ENCODE data around the gene TBC1D30. TPM values are rescaled to one million over a fixed set of nuclear protein-coding genes. Genes with fewer than 3 reads are reported as not detected.

Gene TBC1D30
- total RNA-seq, 1 experiment from 2014 or later: 3.6 TPM

DNA sequence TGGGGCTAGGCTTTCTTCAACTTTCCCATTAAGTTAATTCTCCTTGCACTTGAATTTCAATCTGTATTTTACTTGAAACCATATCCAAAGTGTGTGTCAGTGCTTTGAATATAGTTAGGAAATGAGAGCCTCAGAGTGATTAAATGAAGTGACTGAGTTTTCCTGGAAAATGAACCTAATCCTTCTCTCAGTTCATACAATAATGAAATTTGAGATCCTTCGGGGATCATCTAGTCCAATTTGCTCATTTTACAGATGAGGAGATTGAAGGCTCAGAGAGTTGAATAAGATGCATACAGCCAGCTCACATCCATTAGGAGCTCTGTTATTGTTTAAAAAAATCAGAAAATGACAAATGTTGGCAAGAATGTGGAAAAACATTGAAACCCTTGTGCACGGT is 18.3 kb upstream of the TBC1D30 start (continued):
- TF ChIP-seq, protein P1, sequence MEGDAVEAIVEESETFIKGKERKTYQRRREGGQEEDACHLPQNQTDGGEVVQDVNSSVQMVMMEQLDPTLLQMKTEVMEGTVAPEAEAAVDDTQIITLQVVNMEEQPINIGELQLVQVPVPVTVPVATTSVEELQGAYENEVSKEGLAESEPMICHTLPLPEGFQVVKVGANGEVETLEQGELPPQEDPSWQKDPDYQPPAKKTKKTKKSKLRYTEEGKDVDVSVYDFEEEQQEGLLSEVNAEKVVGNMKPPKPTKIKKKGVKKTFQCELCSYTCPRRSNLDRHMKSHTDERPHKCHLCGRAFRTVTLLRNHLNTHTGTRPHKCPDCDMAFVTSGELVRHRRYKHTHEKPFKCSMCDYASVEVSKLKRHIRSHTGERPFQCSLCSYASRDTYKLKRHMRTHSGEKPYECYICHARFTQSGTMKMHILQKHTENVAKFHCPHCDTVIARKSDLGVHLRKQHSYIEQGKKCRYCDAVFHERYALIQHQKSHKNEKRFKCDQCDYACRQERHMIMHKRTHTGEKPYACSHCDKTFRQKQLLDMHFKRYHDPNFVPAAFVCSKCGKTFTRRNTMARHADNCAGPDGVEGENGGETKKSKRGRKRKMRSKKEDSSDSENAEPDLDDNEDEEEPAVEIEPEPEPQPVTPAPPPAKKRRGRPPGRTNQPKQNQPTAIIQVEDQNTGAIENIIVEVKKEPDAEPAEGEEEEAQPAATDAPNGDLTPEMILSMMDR (IDR thresholded peaks at IDR 0.05): no peak
- TF ChIP-seq FOXJ3 (CRISPR knock-in tag; IDR thresholded peaks at IDR 0.05; ENCODE audit: borderline replicate concordance) (no peak), ZNF671 (CRISPR knock-in tag; IDR thresholded peaks at IDR 0.05) (no peak), SMAD4 (CRISPR knock-in tag; IDR thresholded peaks at IDR 0.05) (no peak), RORB (CRISPR knock-in tag; IDR thresholded peaks at IDR 0.05) (no peak)
- TF ChIP-seq, protein P2, sequence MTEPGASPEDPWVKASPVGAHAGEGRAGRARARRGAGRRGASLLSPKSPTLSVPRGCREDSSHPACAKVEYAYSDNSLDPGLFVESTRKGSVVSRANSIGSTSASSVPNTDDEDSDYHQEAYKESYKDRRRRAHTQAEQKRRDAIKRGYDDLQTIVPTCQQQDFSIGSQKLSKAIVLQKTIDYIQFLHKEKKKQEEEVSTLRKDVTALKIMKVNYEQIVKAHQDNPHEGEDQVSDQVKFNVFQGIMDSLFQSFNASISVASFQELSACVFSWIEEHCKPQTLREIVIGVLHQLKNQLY (CRISPR knock-in tag; IDR thresholded peaks at IDR 0.05): no peak

DNA sequence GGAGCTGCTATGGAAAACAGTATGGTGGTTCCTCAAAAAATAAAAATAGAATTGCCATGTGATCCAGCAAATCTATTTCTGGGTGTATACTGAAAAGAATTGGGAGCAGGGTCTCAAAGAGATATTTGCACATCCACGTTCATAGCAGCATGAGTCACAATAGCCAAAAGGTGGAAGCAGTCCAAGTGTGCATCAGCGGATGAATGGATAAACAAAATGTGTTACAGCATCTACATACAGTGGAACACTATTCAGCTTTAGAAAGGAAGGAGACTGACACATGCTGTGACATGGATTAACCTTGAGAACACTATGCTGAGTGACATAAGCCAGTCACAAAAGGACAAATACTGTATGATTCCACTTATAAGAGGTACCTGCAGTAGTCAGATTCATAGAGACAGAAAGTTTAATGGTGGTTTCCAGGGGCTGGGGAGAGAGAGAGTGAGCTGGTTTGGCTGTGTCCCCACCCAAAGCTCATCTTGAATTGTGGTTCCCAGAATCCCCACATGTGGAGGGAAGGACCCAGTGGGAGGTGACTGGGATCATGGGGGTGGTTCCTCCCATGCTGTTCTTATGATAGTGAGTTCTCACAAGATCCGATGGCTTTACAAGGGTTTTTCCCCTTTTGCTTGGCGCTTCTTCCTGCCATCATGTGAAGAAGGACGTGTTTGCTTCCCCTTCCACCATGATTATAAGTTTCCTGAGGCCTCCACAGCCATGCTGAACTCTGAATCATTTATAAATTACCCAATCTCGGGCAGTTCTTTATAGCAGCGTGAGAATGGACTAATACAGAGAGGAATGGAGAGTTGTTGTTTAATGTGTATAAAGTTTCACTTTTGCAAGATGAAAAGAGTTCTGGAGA is 17.6 kb upstream of the TBC1D30 start:
- H3K9me3 Mint-ChIP-seq: no peaks in the 10 kb centered on the region
- POLR2A ChIA-PET: interaction anchor here (0.6 kb wide), 2 partner anchors 1322 to 1425 kb away, joined by 3 read pairs; no protein-coding TSS in a partner anchor
- H3K4me3 Mint-ChIP-seq: no peak overlapping the region
- no peak for TF ChIP-seq ZNF416 (CRISPR knock-in tag; IDR thresholded peaks at IDR 0.05)
- TF ChIP-seq GTF2I (CRISPR knock-in tag; conservative IDR thresholded peaks at IDR 0.05): no peak
- no peaks in the 10 kb centered on the region; the same call in 1 of the 2 replicates for H3K27me3 Mint-ChIP-seq (ENCODE audit: low read depth)
- H3K27ac Mint-ChIP-seq: no peak overlapping the region
- CTCF ChIA-PET: interaction anchor here (2.4 kb wide), 1 partner anchor 11 kb away, joined by 12 read pairs; no protein-coding TSS in a partner anchor
- ATAC-seq: no peak
- H3K36me3 Mint-ChIP-seq: no peaks in the 10 kb centered on the region
- H3K4me1 Mint-ChIP-seq: no peaks in the 10 kb centered on the region
- no peak for DNase-seq (ENCODE audit: low spot score)

DNA sequence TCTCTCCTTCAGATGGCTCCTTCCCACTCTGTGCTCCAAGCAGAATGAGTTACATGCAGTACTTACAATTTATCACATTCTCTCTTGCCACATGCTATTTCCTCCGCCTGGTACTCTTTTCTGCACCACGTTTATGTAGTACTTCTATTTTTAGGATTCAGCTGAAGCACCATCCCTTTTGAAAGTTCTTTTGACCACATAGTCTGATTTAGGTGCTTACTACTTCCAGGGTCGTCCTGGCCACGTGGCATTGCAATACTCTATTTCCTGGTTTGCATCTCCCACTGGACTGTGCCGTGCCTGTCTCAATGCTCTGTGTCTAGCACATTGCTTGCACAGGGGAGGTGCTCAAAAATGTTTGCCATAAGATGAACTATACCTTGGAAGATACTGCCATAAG is 16.3 kb upstream of the TBC1D30 start:
- POLR2A ChIA-PET: no interaction called here
- no peaks in the 10 kb centered on the region; the same call in 1 of the 2 replicates for H3K27me3 Mint-ChIP-seq (ENCODE audit: low read depth)
- no peak for DNase-seq (ENCODE audit: low spot score)
- no peaks in the 10 kb centered on the region for H3K36me3 Mint-ChIP-seq
- H3K27ac Mint-ChIP-seq: no peak overlapping the region
- no peaks in the 10 kb centered on the region for H3K9me3 Mint-ChIP-seq
- CTCF ChIA-PET: interaction anchor here (2.4 kb wide), 1 partner anchor 12 kb away, joined by 12 read pairs; no protein-coding TSS in a partner anchor
- H3K4me3 Mint-ChIP-seq: no peak overlapping the region
- H3K4me1 Mint-ChIP-seq: no peaks in the 10 kb centered on the region
- no peak for ATAC-seq
- TF ChIP-seq IRF2 (CRISPR knock-in tag; IDR thresholded peaks at IDR 0.05; ENCODE audit: borderline replicate concordance, low read depth): no peak
- TF ChIP-seq, protein P3, sequence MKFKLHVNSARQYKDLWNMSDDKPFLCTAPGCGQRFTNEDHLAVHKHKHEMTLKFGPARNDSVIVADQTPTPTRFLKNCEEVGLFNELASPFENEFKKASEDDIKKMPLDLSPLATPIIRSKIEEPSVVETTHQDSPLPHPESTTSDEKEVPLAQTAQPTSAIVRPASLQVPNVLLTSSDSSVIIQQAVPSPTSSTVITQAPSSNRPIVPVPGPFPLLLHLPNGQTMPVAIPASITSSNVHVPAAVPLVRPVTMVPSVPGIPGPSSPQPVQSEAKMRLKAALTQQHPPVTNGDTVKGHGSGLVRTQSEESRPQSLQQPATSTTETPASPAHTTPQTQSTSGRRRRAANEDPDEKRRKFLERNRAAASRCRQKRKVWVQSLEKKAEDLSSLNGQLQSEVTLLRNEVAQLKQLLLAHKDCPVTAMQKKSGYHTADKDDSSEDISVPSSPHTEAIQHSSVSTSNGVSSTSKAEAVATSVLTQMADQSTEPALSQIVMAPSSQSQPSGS (CRISPR knock-in tag; IDR thresholded peaks at IDR 0.05; ENCODE audit: borderline replicate concordance, low read depth): no peak
- TF ChIP-seq SMAD4 (CRISPR knock-in tag; IDR thresholded peaks at IDR 0.05): no peak
- TF ChIP-seq MXD4 (CRISPR knock-in tag; IDR thresholded peaks at IDR 0.05; ENCODE audit: borderline replicate concordance): no peak
- no peak for TF ChIP-seq NR1H2 (CRISPR knock-in tag; IDR thresholded peaks at IDR 0.05)
- TF ChIP-seq NR3C1 (CRISPR knock-in tag; conservative IDR thresholded peaks at IDR 0.05; ENCODE audit: low read depth): no peak
- TF ChIP-seq TEAD4 (CRISPR knock-in tag; IDR thresholded peaks at IDR 0.05): no peak
- TF ChIP-seq, protein P4, sequence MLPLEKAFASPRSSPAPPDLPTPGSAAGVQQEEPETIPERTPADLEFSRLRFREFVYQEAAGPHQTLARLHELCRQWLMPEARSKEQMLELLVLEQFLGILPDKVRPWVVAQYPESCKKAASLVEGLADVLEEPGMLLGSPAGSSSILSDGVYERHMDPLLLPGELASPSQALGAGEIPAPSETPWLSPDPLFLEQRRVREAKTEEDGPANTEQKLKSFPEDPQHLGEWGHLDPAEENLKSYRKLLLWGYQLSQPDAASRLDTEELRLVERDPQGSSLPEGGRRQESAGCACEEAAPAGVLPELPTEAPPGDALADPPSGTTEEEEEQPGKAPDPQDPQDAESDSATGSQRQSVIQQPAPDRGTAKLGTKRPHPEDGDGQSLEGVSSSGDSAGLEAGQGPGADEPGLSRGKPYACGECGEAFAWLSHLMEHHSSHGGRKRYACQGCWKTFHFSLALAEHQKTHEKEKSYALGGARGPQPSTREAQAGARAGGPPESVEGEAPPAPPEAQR (CRISPR knock-in tag; IDR thresholded peaks at IDR 0.05): no peak
- TF ChIP-seq TCF7 (CRISPR knock-in tag; IDR thresholded peaks at IDR 0.05; ENCODE audit: low read depth): no peak
- TF ChIP-seq, protein P5, sequence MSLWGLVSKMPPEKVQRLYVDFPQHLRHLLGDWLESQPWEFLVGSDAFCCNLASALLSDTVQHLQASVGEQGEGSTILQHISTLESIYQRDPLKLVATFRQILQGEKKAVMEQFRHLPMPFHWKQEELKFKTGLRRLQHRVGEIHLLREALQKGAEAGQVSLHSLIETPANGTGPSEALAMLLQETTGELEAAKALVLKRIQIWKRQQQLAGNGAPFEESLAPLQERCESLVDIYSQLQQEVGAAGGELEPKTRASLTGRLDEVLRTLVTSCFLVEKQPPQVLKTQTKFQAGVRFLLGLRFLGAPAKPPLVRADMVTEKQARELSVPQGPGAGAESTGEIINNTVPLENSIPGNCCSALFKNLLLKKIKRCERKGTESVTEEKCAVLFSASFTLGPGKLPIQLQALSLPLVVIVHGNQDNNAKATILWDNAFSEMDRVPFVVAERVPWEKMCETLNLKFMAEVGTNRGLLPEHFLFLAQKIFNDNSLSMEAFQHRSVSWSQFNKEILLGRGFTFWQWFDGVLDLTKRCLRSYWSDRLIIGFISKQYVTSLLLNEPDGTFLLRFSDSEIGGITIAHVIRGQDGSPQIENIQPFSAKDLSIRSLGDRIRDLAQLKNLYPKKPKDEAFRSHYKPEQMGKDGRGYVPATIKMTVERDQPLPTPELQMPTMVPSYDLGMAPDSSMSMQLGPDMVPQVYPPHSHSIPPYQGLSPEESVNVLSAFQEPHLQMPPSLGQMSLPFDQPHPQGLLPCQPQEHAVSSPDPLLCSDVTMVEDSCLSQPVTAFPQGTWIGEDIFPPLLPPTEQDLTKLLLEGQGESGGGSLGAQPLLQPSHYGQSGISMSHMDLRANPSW (CRISPR knock-in tag; conservative IDR thresholded peaks at IDR 0.05; ENCODE audit: low read depth): no peak
- no peak for TF ChIP-seq GABPB1 (CRISPR knock-in tag; IDR thresholded peaks at IDR 0.05)
- TF ChIP-seq, protein P6, sequence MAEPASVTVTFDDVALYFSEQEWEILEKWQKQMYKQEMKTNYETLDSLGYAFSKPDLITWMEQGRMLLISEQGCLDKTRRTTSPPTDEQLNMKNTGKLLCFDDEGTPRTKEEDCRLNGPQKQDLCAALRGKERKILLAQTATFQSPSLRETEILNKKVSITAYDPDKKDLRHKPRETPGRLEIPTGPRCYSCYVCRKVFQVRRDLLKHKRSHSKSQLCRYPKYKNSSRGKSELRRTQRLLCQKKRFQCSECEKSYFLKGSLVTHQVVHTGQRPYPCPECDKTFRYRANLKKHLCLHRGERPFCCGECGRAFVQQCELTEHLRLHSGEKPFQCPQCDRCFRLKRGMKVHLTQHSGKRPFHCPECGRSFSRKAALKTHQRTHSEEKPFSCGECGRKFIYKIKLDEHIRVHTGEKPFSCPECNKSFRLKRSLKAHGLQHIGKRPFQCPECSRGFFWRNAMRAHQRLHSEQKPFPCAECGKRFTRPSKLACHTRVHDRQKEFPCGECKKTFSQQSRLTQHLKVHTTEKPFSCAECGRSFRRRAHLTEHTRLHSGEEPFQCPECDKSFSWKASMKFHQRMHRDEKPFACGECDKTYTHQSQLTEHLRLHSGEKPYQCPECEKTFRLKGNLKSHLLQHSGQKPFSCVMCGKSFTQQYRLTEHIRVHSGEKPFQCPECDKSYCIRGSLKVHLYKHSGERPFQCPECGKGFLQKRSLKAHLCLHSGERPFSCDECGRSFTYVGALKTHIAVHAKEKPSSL (CRISPR knock-in tag; conservative IDR thresholded peaks at IDR 0.05): no peak

Data from WTC11 (cell line).